HG03135 (cell line): ENCODE results near the gene CDC27.
A peak's percentile ranks its signal among the peaks of the same experiment; 100 is the strongest.
"Not testable (repeated sequence)": the region's sequence is repeated elsewhere in the genome, so short reads cannot be mapped to it uniquely, and the experiment has no call there.

ENCODE experiments used
- ATAC-seq: cut with Tn5 transposase; IDR thresholded peaks from one replicate; pipeline ENCODE4 v1.9.1; 2021; ENCODE audit warnings: mild to moderate bottlenecking, moderate library complexity; ENCODE audit not compliant: unreplicated experiment

The CDC27 gene

GRCh38 chr17:47135235-47135634 lies 53.9 kb downstream of the CDC27 start:
- ATAC-seq, result no peak

DNA sequence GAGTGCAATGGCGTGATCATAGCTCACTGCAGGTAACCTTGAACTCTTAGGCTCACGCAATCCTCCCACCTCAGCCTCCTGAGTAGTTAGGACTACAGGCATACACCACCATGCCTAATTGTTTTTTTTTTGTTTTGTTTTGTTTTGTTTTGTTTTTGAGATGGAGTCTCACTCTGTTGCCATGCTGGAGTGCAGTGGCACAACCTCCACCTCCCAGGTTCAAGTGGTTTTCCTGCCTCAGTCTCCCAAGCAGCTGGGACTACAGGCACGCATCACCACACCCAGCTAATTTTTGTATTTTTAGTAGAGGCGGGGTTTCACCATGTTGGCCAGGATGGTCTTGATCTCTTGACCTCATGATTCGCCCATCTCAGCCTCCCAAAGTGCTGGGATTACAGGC lies 54.7 kb downstream of the CDC27 start:
- ATAC-seq, result not testable (repeated sequence)

GRCh38 chr17:47131761-47132160 lies 57.3 kb downstream of the CDC27 start:
- ATAC-seq, result no peak

DNA sequence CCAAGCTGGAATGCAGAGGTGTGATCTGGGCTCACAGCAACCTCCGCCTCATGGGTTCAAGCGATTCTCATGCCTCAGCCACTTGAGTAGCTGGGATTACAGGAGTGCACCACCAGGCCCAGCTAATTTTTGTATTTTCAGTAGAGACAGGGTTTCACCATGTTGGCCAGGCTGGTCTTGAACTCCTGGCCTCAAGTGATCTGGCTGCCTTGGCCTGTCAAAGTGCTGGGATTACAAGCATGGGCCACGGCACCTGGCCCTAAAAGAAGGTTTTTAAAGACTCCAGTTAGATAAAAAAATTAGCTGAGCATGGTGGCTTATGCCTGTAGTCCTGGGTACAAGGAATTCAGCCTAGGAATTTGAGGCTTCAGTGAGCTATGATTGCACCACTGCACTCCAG lies 62.3 kb downstream of the CDC27 start:
- ATAC-seq, result not testable (repeated sequence)

- ATAC-seq, result not testable (repeated sequence)
Measured at GRCh38 chr17:47123262-47123661, 65.8 kb downstream of the CDC27 start.

DNA sequence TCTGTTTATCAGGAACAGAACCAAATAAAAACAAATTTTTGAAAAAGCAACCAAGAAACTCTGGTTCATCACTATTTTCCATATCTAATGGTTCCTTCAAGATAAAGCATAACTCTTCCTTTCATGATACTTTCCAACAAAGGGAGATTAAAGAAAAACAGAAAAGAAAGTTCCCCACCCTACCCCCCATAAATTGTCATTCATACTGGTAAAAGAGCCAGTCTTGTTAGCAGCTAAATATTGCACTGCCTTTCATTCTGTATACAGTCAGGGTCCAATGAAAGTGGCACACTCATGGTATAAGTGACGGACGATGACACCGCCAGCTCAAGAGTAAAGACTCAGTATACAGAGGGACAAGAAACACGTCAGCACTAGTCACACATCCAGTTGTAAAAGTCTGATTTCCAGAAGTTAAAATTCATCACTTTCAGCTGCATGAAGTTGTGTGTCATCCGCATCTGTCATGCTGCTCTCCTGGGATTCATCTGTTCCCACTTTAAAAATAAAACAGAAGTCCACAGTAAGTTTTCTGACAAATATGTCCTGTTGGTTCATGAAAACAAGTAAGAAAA lies 68.5 kb downstream of the CDC27 start:
- ATAC-seq, result no peak

- ATAC-seq, result no peak
Measured at GRCh38 chr17:47119746-47120520, 69.2 kb downstream of the CDC27 start.

DNA sequence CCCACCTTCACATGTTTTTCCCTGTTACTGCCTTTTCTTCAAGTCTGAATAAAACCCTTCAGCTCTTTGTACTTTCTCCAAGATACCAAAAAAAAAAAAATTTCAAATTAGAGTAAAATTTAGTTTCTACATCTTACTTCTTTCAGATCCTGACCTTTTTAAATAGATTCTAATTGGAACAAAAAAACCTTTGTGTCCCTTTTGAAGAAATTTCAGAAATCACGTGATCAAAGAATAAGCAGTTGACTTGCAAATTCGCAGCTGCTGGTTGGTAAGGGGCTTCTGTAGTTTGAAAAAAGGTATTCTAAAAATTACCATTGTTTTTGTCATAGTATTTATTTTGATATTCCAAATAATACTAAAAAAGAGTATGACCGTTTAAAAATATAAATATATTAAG lies 71.7 kb downstream of the CDC27 start:
- no peak for ATAC-seq

DNA sequence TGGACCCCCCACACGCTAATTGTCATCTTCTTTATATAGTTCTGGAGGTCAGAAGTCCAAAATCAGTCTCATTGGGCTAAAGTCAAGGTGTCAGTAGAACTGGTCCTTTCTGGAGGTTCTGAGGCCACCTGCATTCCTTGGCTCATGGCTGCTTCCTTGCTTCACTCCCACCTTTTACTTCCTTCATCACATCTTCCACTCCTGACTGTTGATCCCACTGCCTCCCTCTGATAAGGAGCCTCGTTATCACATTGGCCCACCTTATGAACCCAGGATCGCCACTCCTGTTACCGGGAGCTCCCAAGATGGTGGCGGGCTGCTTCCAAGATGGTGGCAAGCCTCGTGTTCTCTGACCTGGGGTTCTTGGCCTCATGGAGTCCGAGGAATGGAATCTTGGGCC lies 83.0 kb downstream of the CDC27 start:
- ATAC-seq, result no peak

DNA sequence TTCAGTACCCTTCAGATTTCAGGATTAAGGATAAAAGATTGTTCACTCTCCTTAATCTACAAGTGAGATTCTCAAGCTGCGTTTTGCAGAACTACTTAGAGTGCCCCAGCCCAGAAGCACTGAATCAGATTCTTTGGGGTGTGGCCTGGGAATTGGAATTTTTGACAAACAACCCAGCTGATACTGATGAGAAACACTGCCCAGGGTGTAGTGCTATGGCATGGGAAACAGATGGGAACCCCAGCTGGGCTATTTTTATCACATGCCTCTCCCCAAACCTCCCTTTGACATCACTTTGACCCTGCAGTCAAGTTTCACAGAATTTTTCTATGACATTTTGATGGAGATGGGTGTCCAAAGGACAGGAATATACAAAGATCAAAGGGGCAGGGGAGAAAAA lies 83.8 kb downstream of the CDC27 start:
- not testable (repeated sequence) for ATAC-seq

DNA sequence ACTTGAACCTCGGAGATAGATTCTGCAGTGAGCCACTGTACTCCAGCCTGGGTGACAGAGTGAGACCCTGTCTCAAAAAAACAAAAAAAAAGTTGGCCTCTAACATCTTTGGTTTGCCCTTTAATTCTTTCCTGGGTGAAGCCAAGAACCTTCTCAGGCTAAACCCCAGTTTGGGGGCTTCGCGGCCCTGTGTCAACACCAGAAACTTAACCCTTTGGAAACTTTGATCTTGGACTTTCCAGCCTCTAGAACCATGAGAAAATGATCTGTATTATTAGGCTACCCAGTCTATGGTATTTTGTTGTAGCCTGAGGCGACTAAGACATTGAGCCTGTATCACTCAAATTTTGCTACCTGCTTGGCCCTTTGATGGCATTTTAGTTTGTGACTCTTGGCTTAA lies 86.2 kb downstream of the CDC27 start:
- no peak for ATAC-seq

DNA sequence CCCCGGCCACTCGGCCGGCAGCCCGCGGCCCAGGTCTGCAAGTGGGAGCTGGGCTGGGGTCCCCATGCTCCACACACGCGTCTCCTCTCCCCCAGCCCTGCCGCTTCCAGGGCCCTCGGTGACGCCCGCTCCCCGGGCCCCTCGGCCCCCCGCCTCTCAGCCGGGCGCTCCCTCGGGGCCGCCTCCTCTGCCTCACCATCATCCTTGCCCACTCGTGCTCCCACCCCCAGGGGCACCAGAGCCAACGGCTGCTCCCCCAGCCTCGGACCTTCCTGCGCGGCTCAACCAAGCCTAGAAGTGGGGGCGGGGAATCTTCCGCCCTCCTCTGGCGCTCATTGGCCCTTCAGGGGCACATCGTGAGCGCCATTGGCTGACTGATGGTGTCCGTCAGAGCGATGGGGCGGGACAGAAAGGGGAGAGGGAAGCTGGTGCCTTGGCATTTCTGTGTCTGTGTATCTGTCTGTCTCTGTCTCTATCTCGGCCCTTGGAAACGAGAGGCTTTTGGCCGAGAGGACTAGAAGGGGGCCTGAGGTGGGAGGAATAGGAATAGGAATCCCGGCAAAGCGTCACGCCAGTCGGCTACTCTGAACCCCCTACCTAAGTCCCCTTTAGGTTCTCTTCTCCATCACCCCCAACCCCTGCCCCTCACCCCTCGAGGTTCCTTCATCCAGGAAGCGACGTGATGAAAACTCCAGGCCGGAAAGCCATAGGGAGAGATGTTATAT lies 88.9 kb downstream of the CDC27 start:
- peak; percentile 97 for ATAC-seq

DNA sequence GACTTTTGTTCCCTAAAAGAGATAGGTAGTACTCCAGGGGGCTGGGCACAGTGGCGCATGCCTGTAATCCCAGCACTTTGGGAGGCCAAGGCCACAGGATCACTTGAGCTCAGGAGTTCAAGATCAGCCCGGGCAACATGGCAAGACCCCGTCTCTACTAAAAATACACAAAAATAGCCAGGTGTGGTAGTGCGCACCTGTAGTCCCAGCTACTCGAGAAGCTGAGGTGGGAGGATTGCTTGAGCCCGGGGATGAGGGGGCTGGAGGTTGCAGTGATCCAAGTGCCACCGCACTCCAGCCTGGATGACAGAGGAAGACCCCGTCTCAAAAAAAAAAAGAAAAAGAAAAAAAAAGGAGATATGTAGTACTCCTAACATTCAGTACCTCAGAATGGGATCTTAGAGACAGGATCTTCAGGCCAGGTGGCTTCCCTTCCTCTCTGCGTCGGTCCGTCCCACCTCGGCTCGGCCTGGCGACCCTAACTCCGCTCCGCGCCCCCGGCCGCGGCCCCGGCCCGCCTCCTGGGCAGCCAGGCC lies 89.6 kb downstream of the CDC27 start:
- no peak for ATAC-seq

DNA sequence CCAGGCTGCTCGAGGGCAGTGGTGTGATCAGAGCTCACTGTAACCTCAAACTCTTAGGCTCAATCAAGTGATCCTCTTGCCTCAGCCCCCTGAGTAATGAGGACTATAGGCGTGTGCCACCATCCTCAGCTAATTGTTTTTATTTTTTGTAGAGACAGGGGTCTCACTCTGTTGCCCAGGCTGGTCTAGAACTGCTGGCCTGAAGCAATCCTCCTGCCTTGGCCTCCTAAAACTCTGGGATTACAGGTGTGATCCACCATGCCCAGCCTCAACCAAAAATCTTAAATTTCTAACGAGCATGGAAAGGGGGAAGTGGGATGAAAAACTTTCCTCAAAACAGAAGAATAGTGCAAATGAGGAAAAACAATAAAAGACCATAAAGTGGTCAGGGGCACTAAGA lies 92.8 kb downstream of the CDC27 start:
- ATAC-seq, result no peak

GRCh38 chr17:47095268-47095667 lies 93.8 kb downstream of the CDC27 start:
- no peak for ATAC-seq

DNA sequence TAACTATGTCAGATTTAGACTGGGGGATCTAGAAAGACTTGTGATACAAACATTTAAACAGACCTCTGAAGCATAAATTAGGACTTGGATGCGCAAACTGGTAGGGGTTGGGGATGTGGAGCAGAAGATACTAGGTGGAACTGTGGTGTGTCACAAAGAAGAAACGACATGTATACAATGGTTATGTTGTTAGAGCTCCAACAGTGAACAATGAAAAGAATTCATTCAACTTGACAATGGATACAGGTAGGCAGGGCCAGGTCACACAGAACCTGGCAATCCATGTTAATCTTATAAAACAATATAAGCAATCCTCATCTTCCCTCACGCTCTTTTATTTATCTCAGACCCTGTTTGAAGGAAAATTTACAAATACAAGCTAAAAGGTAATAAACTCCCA lies 102.0 kb downstream of the CDC27 start:
- no peak for ATAC-seq

DNA sequence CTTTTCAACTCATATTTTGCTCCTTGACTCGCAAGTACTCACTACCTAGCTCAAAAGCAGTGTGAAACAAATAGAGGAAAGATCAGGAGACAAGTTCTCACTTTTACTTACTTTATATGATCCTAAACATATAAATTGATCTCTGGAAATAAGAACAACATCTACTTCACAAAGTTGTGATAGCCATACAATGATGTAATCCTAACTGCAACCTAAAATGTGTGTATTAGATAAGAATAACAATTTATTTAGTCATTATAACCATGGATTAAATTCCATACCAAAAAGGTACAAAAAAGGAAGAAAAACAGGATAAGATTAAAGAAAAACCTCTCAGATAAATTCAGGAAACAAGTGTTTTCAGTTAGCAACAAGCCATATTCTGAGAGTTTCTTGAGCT lies 103.4 kb downstream of the CDC27 start:
- ATAC-seq, result no peak

GRCh38 chr17:47078801-47079200 lies 110.3 kb downstream of the CDC27 start:
- no peak for ATAC-seq

- no peak for ATAC-seq
Measured at GRCh38 chr17:47077576-47077975, 111.5 kb downstream of the CDC27 start.

DNA sequence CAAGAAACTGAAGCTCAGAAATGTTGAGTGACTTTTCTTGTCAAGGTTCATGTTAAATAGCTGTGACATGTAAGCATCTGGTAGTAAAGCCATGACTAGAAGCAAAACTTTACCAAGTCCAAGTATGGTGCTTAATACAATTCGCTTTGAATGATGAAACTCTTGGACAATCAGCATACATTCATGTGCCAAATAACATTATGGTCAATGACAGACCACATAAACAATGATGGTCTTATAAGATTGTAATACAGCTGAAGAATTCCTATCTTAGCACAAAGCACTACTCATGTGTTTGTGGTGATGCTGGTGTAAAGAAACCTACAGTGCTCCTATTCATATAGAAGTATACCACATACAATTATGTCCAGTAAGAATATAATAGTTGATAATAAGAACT lies 112.9 kb downstream of the CDC27 start:
- ATAC-seq, result no peak

DNA sequence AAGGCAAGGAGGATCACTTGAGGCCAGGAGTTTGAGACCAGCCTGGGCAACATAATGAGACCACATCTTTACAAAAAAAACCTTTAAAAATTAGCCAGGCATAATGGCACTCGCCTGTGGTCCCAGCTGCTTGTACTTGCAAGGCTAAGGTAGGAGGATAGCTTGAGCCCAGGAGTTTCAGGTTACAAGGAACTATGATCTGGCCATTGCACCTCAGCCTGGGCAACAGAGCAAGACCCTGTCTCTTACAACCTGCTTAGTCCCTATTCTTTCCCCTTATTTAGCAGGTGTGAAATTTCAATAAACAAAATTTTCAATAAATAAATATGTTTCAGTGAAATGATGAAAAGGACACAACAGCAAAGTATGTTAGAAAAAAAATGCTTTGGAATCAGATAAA lies 114.7 kb downstream of the CDC27 start:
- not testable (repeated sequence) for ATAC-seq

DNA sequence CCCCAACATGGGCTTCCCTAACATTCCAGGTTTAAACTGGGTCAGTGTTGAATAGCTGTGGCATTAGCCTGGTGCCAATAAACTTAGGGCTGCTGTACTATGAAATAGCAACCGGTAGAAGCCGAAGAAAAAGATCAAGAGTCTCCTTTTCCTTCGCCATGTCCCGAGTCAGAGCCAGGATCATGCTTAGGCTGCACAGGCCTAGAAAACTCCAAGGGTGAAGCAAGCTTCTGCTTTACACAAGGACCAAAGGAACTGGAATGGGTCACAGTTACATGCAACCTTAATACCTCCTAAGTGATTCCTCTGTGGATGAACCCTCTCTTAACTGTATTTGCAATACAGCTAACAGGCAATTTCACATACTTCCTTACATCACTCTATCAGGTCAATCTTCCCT lies 115.5 kb downstream of the CDC27 start:
- ATAC-seq, result not testable (repeated sequence)
